VCaP (cell line): ENCODE data around the gene MELTF.

ENCODE experiments used
- H3K27ac ChIP-seq: fragments of 450-650 bp; 2 replicates; pipeline ENCODE4 v1.5.1; 2017
- CTCF ChIP-seq: fragments of 450-650 bp; conservative IDR thresholded peaks from 2 replicates; pipeline ENCODE4 v1.5.1; 2017; ENCODE audit warnings: mild to moderate bottlenecking, moderate library complexity

Gene MELTF

GRCh38 chr3:196992461-196993065 is 37.1 kb downstream of the MELTF start:
- no peak overlapping the region for H3K27ac ChIP-seq
- TF ChIP-seq CTCF = no peak

GRCh38 chr3:196991581-196992460 is 37.8 kb downstream of the MELTF start:
- no peak overlapping the region for H3K27ac ChIP-seq
- no peak for TF ChIP-seq CTCF

- H3K27ac ChIP-seq = no peak overlapping the region
- TF ChIP-seq CTCF = no peak
Measured at GRCh38 chr3:196990601-196991007, 39.0 kb downstream of the MELTF start.

GRCh38 chr3:196989721-196990262 is 39.8 kb downstream of the MELTF start:
- no peak for TF ChIP-seq CTCF
- H3K27ac ChIP-seq = no peak overlapping the region

GRCh38 chr3:196988241-196989029 is 41.2 kb downstream of the MELTF start:
- H3K27ac ChIP-seq = no peak overlapping the region
- TF ChIP-seq CTCF = no peak

- no peak for TF ChIP-seq CTCF
- H3K27ac ChIP-seq = no peak overlapping the region
Measured at GRCh38 chr3:196987022-196987421, 42.6 kb downstream of the MELTF start.
